Karpas-422 (cell line): ENCODE measurements around the gene AMER3. TPM values are rescaled to one million over a fixed set of nuclear protein-coding genes. Genes with fewer than 3 reads are reported as not detected.

ENCODE experiments used
- DNase-seq: peaks from one replicate; pipeline ENCODE4 v3.0.0-alpha.2; 2015
- H2AFZ ChIP-seq: fragments of 200-600 bp; sonication (generic); 2 replicates; pipeline ENCODE4 v1.6.1; 2014; ENCODE audit warnings: antibody characterized with exemption, low read length, mixed read lengths
- H3K27ac ChIP-seq: fragments of 200-600 bp; sonication (generic); 2 replicates; pipeline ENCODE4 v1.5.1; 2014; ENCODE audit warnings: mild to moderate bottlenecking, low read length, moderate library complexity
- H3K27me3 ChIP-seq: fragments of 200-600 bp; sonication (generic); 2 replicates; pipeline ENCODE4 v1.6.1; 2014; ENCODE audit warnings: low read length, mixed read lengths
- H3K36me3 ChIP-seq: fragments of 200-600 bp; sonication (generic); 2 replicates; pipeline ENCODE4 v1.6.1; 2014; ENCODE audit warnings: low read length, mixed read lengths; ENCODE audit not compliant: insufficient read depth
- H3K4me1 ChIP-seq: fragments of 200-600 bp; sonication (generic); 2 replicates; pipeline ENCODE4 v1.6.1; 2014; ENCODE audit warnings: mild to moderate bottlenecking, low read length, mixed read lengths
- H3K4me2 ChIP-seq: fragments of 200-600 bp; sonication (generic); 2 replicates; pipeline ENCODE4 v1.6.1; 2014; ENCODE audit warnings: low read length, low read depth, mild to moderate bottlenecking; ENCODE audit not compliant: poor library complexity, severe bottlenecking
- H3K4me3 ChIP-seq: fragments of 200-600 bp; sonication (generic); 2 replicates; pipeline ENCODE4 v1.5.1; 2014; ENCODE audit warnings: mild to moderate bottlenecking, antibody characterized with exemption, low read length, mixed read lengths
- H3K79me2 ChIP-seq: fragments of 200-600 bp; sonication (generic); 2 replicates; pipeline ENCODE4 v1.6.1; 2014; ENCODE audit warnings: mild to moderate bottlenecking, low read length, mixed read lengths
- H3K9ac ChIP-seq: fragments of 200-600 bp; sonication (generic); 2 replicates; pipeline ENCODE4 v1.6.0; 2014; ENCODE audit warnings: low read length
- H3K9me2 ChIP-seq: fragments of 200-600 bp; sonication (generic), shearing (Covaris generic); replicated peaks from 2 replicates; pipeline ENCODE4 v1.6.0; 2014; ENCODE audit warnings: mild to moderate bottlenecking, low read length, moderate library complexity; ENCODE audit not compliant: insufficient read depth
- H3K9me3 ChIP-seq: fragments of 300-700, 200-600 bp; sonication (generic); 2 replicates; pipeline ENCODE4 v1.6.1; 2014; ENCODE audit warnings: low read length, mixed read lengths
- H4K20me1 ChIP-seq: fragments of 200-600 bp; sonication (generic); 2 replicates; pipeline ENCODE4 v1.6.1; 2014; ENCODE audit warnings: mild to moderate bottlenecking, antibody characterized with exemption, low read length, low read depth; ENCODE audit not compliant: insufficient read depth
- total RNA-seq: library from RNA; depleted of rRNA; stranded (reverse); fragments of >200 nt; shearing (Covaris generic); gene quantifications from 2 replicates; pipeline ENCODE4 v1.2.3, GENCODE V29; 2014; ENCODE audit warnings: low replicate concordance

AMER3 gene
- total RNA-seq, 1 experiment from 2014 or later: not detected

DNA sequence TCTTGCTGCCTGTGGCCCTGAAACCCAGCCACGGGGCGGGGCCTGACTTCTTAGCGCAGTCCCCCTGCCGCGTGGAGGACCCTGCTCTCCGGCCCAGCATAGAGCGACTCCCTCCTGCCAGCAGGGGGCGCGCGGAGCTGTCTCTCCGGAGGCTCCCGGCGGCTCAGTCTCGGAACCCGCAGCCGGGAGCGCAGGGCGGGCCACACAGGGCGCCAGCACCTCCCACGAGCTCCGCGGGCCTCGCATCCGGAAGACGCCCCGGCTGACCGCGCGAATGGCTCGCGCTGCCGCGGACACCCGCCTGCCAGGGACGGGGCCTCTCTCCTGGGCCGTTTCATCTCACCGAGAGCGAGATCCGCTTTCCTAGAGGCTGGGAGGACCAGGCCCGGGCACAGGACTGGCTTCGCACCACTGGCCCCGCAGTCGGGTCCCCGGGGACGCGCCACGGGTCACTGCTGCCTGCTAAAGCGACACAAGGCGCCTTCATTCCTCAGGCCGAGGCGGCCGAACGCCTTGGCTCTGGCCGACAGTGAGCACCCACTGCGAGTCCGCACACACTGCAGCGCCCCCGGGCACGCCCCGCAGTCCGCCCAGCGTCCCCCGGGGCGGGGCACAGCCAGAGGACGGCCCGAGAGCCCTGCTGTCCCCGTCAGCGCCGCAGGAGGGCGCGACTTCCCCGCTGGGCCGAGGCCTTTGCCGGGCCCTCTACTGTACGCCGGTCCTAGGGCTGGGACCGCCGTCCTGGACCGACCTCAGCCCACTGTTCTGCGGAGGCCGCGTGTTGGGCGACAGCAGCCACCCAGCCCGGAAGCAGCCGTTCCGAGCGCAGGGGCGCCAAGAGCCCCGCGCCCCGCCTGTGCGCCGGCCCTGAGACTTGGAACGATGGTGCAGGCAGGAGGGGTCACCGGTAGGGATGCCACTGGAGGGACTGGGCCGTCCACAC is 42.4 kb downstream of the AMER3 start:
- Histone ChIP-seq H3K4me1 (peaks cover 6% of the 10 kb centered on the region), H3K4me2 (peak overlapping the region; percentile 85), H2AFZ (peak overlapping the region; percentile 100), H3K79me2 (no peaks in the 10 kb centered on the region), H3K9me2 (no peaks in the 10 kb centered on the region), H4K20me1 (no peaks in the 10 kb centered on the region), H3K9ac (peak overlapping the region; percentile 75), H3K27ac (no peak overlapping the region), H3K9me3 (no peaks in the 10 kb centered on the region), H3K27me3 (no peaks in the 10 kb centered on the region), H3K36me3 (no peaks in the 10 kb centered on the region), H3K4me3 (peak overlapping the region; percentile 69)
- DNase-seq: peak; percentile 94

GRCh38 chr2:130798472-130799218 is 43.3 kb downstream of the AMER3 start:
- Histone ChIP-seq H3K4me1 (peaks cover 6% of the 10 kb centered on the region), H3K4me2 (peak overlapping the region; percentile 85), H3K27ac (no peak overlapping the region), H3K9me2 (no peaks in the 10 kb centered on the region), H3K4me3 (peak overlapping the region; percentile 69; the same call in 1 of the 2 replicates), H3K79me2 (no peaks in the 10 kb centered on the region), H2AFZ (no peak overlapping the region; the same call in 1 of the 2 replicates), H3K9ac (0 out of 2 replicates have a peak overlapping the region, but pooled peaks have one; percentile 21), H3K36me3 (no peaks in the 10 kb centered on the region), H3K9me3 (no peaks in the 10 kb centered on the region), H4K20me1 (no peaks in the 10 kb centered on the region), H3K27me3 (no peaks in the 10 kb centered on the region)
- DNase-seq: no peak

GRCh38 chr2:130799295-130799694 is 44.0 kb downstream of the AMER3 start:
- Histone ChIP-seq H3K27ac (no peak overlapping the region), H3K79me2 (no peaks in the 10 kb centered on the region), H3K4me3 (no peak overlapping the region), H4K20me1 (no peaks in the 10 kb centered on the region), H3K4me1 (peaks cover 6% of the 10 kb centered on the region), H3K4me2 (no peak overlapping the region), H2AFZ (no peak overlapping the region), H3K9ac (no peak overlapping the region), H3K9me3 (no peaks in the 10 kb centered on the region), H3K36me3 (no peaks in the 10 kb centered on the region), H3K27me3 (no peaks in the 10 kb centered on the region), H3K9me2 (no peaks in the 10 kb centered on the region)
- no peak for DNase-seq

DNA sequence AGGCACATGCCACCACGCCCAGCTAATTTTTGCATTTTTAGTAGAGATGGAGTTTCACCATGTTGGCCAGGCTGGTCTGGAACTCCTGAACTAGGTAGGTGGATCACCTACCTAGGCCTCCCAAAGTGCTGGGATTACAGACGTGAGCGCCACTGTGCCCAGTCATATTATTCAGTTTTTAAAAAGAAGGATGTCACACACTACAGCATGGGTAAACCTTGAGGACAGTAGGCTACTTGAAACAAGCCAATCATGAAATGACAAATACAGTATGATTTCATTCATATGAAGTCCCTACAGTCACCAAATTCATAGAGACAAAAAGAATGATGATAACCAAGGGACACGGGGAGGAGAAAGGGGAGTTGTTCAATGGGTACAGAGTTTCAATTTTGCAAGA is 50.3 kb downstream of the AMER3 start:
- H3K9ac ChIP-seq: no peak overlapping the region
- H3K4me1 ChIP-seq: no peaks in the 10 kb centered on the region
- no peaks in the 10 kb centered on the region for H3K27me3 ChIP-seq
- no peaks in the 10 kb centered on the region for H3K36me3 ChIP-seq
- DNase-seq: no peak
- no peak overlapping the region for H3K27ac ChIP-seq
- H2AFZ ChIP-seq: no peak overlapping the region
- H4K20me1 ChIP-seq: no peaks in the 10 kb centered on the region
- no peaks in the 10 kb centered on the region for H3K9me2 ChIP-seq
- H3K4me2 ChIP-seq: no peak overlapping the region
- H3K9me3 ChIP-seq: no peaks in the 10 kb centered on the region
- no peaks in the 10 kb centered on the region for H3K79me2 ChIP-seq
- H3K4me3 ChIP-seq: no peak overlapping the region

DNA sequence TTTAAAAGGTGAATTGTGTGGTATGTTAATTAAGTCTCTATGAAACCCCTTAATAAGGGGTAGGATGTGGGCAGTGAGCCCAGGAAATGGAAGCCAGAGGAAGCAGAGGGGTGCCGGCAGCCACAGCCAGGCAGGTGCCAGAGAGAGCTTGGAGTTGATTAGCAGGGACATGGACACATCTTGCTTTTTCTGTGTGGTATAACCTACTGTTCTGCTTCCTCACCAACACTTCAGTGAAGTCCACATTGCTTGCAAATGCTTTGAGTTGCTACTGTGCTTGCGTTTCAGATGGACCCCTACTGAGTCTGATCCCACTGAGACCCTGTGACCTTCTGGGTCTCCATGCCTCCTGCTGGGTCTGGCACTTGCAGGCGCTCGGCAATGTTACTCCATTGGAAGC is 51.0 kb downstream of the AMER3 start:
- H3K4me1 ChIP-seq: no peaks in the 10 kb centered on the region
- no peak overlapping the region for H3K27ac ChIP-seq
- no peaks in the 10 kb centered on the region for H4K20me1 ChIP-seq
- no peak overlapping the region for H3K4me3 ChIP-seq
- H3K9me3 ChIP-seq: no peaks in the 10 kb centered on the region
- H3K4me2 ChIP-seq: no peak overlapping the region
- DNase-seq: no peak
- no peaks in the 10 kb centered on the region for H3K9me2 ChIP-seq
- H3K9ac ChIP-seq: no peak overlapping the region
- no peak overlapping the region for H2AFZ ChIP-seq
- H3K79me2 ChIP-seq: no peaks in the 10 kb centered on the region
- no peaks in the 10 kb centered on the region for H3K27me3 ChIP-seq
- H3K36me3 ChIP-seq: no peaks in the 10 kb centered on the region

DNA sequence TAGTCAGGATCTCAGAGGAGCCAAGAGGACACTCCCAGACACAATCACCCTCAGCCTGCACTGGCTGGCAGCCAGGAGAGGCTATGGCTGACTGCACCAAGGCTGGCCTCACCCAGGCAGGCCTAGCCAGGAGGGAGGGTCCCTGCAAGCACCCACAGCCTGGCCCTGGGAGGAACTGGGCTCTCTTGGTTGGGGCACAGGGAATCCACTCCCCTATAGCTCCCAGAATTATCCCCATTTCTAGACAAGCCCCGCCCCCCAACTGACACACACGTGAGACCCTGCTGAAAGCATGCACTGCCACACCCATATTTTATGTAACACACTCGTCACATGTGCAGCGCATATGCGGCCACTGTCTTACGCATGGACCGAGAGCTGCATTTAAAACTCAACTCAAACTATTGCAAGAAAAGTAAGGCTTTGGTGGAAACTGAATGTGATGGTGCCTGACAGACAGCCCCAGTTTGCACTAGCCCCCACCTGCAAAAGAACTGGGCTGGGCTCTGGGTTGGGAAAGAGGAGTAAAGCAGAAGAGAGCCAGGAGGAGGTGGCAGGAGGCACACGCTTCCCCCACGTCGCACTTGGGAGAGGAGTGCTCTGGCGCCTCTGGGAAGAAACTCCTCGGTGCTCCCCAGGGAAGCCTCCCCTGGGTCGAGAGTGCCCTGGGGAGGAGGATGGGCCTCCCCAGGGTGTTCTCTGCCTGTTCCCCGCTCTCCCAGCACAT is 52.5 kb downstream of the AMER3 start:
- Histone ChIP-seq H4K20me1 (no peaks in the 10 kb centered on the region), H3K4me2 (no peak overlapping the region), H2AFZ (no peak overlapping the region), H3K4me3 (no peak overlapping the region), H3K36me3 (no peaks in the 10 kb centered on the region), H3K9me3 (no peaks in the 10 kb centered on the region), H3K79me2 (no peaks in the 10 kb centered on the region), H3K27ac (no peak overlapping the region), H3K9me2 (no peaks in the 10 kb centered on the region), H3K9ac (no peak overlapping the region), H3K27me3 (no peaks in the 10 kb centered on the region), H3K4me1 (0 out of 2 replicates have a peak, but pooled peaks cover 3% of the 10 kb centered on the region)
- DNase-seq: no peak

DNA sequence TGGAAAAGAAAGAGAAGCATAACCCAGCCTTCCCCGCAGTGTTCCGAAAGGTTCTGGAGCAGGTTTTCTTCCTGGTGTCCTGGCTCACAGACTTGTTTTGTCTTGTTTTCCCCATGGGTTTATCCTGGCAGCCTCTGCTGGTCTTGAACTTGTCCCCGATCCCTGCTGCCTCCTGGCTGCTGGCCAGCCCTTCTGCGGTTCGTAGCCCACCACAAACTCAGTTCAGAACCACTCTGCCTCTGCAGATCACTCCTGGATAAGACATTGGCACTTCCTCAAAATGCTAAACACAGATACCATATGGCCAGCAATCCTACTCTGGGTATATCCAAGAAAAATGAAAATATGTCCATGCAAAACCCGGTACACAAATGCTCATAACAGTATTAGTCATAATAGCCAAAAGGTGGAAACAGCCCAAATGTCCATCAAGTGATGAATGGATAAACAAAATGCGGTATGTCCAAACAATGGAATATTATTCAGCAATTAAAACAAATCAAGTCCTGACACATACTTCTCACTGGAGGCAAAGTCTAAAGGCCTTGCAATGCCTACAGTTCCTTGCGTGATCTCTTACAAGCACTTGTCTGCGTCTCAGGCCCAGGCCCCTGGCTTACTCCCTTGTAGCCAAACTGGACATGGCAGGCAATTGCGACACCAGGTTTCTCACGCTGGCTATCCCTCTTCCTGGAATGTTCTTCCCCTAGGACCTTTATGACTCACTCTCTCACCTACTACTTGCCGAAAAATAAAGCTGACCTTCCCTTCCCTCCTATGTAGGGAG is 53.3 kb downstream of the AMER3 start:
- Histone ChIP-seq H3K4me2 (no peak overlapping the region), H3K9me3 (no peaks in the 10 kb centered on the region), H3K4me1 (0 out of 2 replicates have a peak, but pooled peaks cover 3% of the 10 kb centered on the region), H3K4me3 (no peak overlapping the region), H3K27me3 (no peaks in the 10 kb centered on the region), H2AFZ (no peak overlapping the region), H3K9ac (no peak overlapping the region), H3K79me2 (no peaks in the 10 kb centered on the region), H3K9me2 (no peaks in the 10 kb centered on the region), H3K36me3 (no peaks in the 10 kb centered on the region), H4K20me1 (no peaks in the 10 kb centered on the region), H3K27ac (no peak overlapping the region)
- DNase-seq: no peak
